HG03025 (cell line): ENCODE results near the gene AMZ1.
"Not testable (repeated sequence)": the region's sequence is repeated elsewhere in the genome, so short reads cannot be mapped to it uniquely, and the experiment has no call there.

ENCODE experiments used
- ATAC-seq: cut with Tn5 transposase; IDR thresholded peaks from one replicate; pipeline ENCODE4 v1.9.1; 2021; ENCODE audit warnings: mild to moderate bottlenecking, moderate library complexity; ENCODE audit not compliant: unreplicated experiment, low FRiP score

AMZ1 gene

GRCh38 chr7:2737771-2738540 is 50.0 kb downstream of the AMZ1 start:
- no peak for ATAC-seq

- no peak for ATAC-seq
These were observed 51.0 kb downstream of the AMZ1 start for GRCh38 chr7:2738766-2739549.

- not testable (repeated sequence) for ATAC-seq
These were observed 55.7 kb downstream of the AMZ1 start for GRCh38 chr7:2743523-2744185.

- ATAC-seq = not testable (repeated sequence)
These were observed 60.7 kb downstream of the AMZ1 start for GRCh38 chr7:2748684-2749083.

GRCh38 chr7:2750004-2750407 is 62.0 kb downstream of the AMZ1 start:
- no peak for ATAC-seq

GRCh38 chr7:2751086-2751485 is 63.1 kb downstream of the AMZ1 start:
- ATAC-seq = no peak

GRCh38 chr7:2753148-2753547 is 65.1 kb downstream of the AMZ1 start:
- no peak for ATAC-seq

- no peak for ATAC-seq
These were observed 66.1 kb downstream of the AMZ1 start for GRCh38 chr7:2754086-2754485.

GRCh38 chr7:2754912-2755311 is 66.9 kb downstream of the AMZ1 start:
- ATAC-seq = no peak

GRCh38 chr7:2755531-2755930 is 67.5 kb downstream of the AMZ1 start:
- ATAC-seq = no peak

GRCh38 chr7:2757361-2757903 is 69.4 kb downstream of the AMZ1 start:
- no peak for ATAC-seq

- ATAC-seq = peak; percentile 65
These were observed 70.1 kb downstream of the AMZ1 start for GRCh38 chr7:2757904-2758672.

- no peak for ATAC-seq
These were observed 70.9 kb downstream of the AMZ1 start for GRCh38 chr7:2758673-2759616.

- no peak for ATAC-seq
These were observed 71.7 kb downstream of the AMZ1 start for GRCh38 chr7:2759736-2760097.

GRCh38 chr7:2760098-2760889 is 72.3 kb downstream of the AMZ1 start:
- ATAC-seq = no peak

GRCh38 chr7:2761131-2761624 is 73.2 kb downstream of the AMZ1 start:
- ATAC-seq = no peak

GRCh38 chr7:2761801-2762497 is 73.9 kb downstream of the AMZ1 start:
- ATAC-seq = no peak

GRCh38 chr7:2763597-2763996 is 75.6 kb downstream of the AMZ1 start:
- no peak for ATAC-seq
